Bone marrow (tissue), 2 donors: ENCODE results near the gene AK1.
A peak's percentile ranks its signal among the peaks of the same experiment; 100 is the strongest.

ENCODE experiments used
- DNase-seq, 2 donors: peaks; one replicate each; lab custom pipeline; 2025; lab: John Stamatoyannopoulos, UW

The AK1 gene

DNA sequence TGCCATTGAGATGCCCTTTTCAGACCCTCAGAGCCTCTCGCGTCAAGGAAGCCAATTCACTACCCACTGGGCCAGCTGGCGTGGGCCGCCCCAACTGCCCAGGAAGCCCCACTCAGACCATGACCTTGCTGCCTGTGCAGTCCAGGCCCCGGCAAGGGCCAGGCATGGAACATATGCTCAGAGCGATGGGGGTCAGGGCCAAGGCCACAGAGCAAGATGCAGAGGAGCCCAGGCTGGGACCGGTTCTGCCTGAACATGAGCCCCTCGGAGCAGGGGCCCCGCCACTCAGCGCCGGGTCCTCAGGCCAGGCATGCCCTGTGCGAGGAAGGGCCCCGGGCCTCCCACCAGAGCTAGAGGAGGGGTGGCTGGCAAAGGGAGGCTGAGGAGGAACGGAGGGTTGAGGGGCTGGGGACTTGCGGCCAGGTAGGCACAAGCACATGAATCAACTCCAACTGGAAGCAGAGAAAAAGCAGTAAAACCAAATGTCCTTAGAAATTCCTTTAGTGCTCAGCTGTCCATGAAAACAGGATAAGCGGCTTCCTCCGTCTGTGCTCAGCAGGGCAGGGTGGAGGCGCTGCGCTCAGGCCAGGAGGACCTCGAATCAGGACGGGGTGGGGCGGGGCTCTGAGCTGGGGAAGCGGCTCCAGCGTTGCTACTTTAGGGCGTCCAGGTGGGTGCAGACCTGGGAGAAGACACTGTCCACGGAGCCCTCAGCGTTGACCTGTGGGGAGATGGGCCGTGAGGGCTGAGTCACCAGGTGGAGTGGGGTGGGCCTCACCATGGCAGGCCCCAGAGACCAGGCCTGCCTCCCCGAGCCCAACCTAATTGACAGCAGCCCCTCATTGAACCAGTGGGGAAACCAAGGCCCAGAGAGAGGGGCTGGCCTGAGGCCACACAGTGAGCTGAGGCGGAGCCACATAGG lies 9.9 kb downstream of the AK1 start:
- DNase-seq = no peak

DNA sequence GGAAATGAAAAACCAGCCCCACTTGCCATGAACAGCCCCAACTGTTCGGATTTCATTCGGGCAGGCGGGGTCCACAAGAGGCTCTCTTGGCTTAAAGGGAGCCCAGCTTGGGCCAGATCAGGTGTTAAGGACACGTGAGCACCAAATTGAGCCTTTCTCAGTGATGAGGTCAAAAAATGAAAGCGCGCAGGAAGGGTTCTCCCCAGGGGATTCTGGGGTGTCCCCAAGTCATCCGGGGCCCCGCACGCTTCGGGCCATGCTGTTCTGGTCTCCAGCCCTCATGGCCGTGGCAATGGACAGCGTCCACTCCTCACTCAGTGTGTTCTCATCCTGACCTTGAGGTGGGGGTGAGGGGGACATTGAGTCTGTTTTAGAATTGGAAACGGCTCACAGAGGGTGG lies 10.9 kb downstream of the AK1 start:
- no peak for DNase-seq

DNA sequence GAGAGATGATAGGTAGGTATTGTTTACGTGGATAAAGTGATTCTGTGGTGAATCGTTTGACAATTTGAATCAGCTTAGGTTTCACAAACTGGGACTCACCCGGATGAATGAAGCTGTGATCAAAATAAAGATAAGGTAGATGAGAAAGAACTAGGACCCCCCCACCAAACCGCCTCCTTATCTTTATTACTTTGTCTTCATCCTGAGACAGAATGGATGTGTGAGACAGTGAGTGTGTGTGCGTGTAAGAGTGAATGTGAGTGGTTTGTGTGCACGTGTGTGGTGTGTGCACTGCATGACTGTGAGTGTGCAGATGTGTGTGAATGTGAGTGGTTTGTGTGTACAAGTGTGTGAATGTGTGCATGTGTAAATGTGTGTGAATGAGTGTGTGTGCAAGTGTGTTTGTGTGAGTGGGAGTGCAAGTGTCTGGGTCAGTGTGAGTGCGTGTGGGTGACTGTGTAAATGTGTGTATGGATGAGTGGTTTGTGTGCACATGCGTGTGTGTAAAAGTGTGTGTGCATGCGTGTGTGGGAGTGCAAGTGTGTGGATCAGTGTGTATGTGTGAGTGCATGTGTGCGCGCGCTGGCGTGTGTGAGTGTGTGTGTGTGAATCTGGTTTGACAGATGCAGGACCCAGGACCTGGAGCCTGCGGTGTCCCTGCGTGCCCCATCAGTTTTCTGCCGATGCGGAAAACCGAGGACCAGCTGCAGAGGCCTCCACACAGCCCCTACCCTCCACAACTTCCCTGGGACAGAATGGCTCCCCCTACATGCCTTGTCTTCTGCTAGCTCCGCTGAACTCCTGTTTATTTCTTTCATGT lies 11.6 kb downstream of the AK1 start:
- DNase-seq = peak in 1 of 2 donors; percentile 23

DNA sequence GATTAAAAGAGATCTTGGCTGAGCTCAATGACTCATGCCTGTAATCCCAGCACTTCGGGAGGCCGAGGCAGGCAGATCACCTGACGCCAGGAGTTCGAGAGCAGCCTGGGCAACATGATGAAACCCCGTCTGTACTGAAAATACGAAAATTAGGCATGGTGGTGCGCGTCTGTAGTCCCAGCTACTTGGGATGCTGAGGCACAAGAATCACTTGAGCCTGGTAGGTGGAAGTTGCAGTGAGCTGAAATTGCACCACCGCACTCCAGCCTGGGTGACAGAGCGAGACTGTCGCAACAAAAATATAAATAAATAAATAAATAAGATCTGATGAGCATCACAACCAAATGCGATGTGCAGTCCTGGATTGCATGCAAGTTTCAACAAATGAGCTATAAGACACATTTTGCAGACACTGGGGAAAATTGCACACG lies 14.3 kb downstream of the AK1 start:
- no peak for DNase-seq

DNA sequence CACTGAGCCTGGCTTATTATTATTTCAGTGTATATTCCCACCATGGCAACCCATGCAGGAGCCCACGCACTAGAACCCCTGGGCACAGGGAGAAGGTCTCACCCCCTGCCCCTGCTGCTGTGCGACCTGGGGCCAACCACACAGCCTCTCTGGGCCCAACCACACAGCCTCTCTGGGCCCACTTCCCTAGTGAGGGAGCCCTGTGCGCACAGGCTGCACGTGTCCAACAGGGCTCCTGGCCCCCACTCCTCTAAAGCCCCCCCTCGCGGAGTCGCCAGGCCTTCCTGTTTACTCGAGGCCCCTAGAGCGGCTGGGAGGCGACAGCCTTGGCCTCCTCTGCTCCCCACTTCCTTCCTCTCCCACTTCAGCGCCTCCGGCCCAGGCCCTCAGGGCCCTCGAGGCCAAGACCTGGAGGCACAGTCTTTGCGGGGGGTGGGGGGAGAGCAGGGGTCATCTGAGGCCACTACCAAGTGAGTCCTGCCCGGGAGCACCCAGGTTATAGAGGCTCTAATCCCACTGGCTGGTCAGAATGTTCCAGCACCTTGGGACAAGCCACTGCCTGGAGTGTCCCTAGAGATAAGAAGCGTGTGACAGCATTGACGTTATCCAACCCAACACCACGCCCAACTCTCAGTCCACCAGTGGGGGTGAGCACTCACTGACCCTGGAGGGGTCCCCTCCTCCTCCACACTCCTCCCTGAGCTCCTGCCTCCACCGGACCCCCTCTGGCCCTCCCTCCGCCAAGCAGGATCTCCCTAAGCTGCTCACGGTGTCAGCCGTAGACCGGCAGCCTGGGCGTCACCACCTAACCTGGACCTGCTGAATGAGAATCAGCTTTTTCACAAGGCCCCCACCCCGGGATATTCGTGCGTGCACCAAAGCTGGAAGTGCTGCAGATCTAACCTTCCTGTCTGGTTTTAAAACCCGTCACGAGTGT lies 15.1 kb downstream of the AK1 start:
- DNase-seq = peak; percentile 33 to 96

DNA sequence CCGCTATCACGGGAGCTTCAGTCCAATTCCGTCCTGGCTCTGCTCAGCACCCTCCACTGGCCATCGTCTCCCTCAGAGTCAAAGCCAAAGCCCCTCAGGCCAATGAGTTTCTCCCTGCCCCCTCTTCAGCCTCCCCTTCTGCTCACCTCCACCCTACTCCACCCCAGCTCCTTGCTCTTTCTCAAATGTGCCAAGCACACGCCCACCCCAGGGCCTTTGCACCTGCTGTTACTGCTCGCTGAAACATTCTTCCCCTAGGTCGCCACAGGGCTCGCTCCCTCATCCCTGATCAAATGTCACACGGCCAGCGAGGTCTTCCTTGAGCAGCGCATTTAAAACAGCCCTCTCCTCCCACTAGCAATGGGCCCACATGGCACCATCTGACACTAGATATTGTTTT lies 16.7 kb downstream of the AK1 start:
- DNase-seq = no peak

DNA sequence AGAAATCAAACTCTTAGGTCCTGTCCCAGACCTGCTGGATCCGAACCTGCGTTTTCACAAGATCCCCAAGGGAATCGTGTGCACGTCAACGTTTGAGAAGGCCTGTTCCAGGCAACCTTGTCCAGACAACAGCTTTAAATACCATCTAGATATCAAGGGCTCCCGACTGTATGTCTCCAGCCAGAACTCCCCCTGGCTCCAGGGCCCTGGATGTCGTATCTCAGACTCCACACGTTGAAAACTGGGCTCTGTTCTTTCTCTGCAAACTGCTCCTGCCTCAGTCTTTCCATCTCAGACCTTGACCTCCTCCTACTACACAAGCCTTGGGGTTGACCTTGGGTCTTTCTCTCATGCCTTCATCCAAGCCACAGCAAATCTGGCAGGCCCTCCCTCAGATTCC lies 17.2 kb downstream of the AK1 start:
- no peak for DNase-seq

DNA sequence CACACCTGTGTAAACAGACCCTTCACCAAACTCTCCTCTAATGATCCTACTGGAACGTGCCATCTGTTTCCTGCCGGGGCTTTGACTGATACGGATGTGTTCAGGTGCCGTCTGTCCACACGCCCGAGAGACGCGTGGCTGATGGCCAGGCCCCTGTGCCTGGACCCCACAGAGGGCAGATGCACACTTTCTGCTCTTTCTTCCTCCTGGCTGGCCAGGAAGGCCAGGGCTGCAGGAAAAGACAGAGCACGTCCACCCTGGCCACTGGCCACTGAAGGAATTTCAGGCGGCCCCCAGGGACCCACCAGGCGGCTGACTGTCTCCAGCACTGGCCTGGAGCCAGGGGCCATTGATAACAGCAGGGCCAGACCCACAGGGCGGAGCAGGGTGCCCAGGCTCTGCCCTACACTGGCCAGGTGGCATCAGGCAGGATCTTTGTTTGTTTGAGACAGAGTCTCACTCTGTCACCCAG lies 19.4 kb downstream of the AK1 start:
- no peak for DNase-seq

DNA sequence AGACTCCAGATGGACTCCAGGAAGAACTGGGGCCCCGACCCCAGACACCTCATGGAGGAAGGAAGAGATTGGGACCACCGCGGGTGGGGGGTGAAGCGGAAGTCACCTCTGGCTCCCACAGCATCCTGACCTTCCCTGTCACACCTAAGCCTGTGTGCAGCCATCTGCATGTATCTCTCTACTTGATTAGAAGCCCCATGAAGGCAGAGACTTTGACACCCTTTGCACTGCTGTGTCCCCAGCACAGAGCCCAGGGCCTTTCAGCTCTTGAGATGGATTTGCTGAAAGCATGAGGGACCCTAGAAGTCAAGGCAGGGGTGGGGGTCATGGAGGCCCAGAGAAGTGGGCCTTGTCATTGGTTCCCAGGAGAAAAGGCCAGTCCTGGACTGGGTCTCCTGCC lies 20.2 kb downstream of the AK1 start:
- DNase-seq = no peak

DNA sequence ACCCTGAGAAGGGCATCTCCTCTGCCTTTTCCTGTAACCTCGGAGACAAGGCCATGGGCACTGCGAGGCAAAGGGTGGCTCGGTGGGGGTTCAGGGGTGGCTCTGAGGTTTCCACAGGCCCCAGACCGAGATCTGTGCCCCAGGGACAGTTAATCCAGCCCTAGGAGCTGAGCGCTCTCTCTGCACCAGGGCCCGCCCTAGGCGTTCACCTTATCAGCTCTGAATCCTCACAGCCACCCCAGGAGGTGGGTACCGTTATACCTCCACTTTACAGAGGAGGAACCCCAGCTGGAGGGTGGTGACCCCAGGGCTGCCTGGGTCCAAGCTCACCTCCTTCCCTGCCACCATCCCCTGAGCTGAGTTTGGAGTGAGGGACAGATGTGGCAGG lies 20.8 kb downstream of the AK1 start:
- DNase-seq = no peak

DNA sequence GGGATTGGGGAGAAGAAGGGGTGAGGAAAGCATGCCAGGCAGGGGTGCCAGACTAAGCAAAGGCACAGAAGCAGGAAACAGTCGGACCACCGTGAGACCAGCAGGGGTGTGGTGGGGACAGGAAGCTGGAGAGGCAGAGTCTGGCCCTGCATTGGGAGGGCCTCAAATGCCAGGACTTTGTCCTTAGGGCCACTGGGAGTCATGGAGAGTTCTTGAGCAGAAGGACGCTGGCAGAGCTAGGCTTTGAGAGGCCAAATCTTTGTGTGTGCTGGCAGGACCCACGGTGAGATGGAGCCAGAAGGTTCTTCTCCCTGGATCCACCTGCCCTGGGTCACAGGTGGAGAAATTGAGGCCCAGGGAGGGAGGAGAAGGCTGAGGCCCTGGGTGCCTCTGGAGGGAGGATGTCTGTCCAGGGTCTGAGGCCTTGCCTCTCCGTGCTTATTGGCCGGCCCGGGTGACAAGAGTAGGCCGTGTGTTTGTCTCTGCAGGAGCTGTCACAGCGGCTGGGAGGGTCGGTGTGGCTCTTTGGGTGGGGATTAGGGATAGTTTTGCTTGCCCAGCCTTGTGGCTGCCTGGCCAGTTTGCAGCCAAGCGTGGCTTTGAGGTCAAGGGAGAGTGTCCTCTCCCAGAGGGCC lies 21.3 kb downstream of the AK1 start:
- no peak for DNase-seq

DNA sequence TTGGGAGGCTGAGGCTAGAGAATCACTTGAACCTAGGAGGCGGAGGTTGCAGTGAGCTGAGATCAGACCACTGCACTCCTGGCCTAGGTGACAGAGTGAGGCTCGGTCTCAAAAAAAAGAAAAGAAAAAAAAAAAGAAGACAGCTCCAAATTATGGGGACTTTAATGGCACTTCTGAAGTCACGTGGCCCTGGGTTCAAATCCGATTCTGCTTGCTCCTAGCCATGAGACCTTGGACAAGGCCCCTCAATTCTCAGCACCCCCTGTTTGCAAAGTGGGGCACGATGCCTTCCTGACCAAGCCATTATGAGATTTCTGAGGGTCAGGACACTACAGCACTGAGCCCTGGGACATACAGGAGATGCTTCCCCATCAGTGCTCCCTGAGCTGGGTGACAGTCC lies 22.0 kb downstream of the AK1 start:
- no peak for DNase-seq

DNA sequence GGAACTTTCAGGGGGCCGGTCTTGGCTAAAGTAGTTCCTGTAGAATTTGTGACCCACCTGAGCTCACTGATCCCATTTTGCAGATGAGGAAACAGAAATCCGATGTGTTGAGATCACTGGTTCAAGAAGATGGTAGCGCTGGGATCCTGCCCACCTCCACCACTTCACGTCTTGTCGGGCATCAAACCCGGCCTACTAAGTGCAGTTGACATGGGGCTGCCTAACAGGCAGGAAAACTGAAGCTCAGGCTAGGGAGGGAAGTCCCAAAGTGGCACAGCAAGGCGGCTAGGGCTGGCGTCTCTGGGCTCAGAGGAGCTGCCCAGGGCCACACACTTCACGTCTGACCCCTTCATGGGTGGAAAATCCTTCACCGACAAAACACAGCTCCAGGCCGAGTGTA lies 22.5 kb downstream of the AK1 start:
- DNase-seq = no peak

DNA sequence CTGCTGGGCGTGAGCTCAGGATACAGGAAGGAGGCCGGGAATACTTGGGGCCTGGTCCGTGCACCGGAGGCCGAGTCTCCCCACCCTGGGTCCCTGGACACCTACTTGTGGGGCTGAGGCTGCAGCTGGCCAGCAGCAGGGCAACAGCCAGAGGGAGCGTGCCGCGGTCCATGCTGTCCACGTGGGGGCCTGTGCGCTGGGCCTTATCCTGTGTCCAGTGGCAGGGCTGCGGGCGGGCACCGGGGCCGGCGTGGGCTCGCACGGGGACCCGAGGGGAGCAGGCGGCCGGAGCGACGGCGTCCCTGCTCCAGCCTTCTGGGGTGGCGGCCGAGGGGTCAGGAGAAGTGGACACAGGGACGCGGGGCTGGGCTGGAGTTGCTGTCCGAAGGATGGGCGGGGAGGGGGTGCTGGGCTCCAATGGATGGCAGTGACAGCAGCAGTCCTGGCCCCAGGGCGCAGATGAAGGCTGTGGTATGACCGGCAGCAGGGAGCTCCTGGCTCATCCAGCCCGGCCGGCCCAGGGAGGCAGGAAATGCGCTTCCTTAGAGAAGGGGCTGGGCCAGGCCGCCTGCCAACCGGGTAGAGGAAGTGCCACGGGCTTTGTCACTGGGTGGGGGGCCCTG lies 23.2 kb downstream of the AK1 start, which contains the start of gene ENG:
TSS of gene ENG (minus strand) at position 475 of the 623 bp plus-strand sequence. CDS start at position 172, 303 bp downstream.
- no peak for DNase-seq

DNA sequence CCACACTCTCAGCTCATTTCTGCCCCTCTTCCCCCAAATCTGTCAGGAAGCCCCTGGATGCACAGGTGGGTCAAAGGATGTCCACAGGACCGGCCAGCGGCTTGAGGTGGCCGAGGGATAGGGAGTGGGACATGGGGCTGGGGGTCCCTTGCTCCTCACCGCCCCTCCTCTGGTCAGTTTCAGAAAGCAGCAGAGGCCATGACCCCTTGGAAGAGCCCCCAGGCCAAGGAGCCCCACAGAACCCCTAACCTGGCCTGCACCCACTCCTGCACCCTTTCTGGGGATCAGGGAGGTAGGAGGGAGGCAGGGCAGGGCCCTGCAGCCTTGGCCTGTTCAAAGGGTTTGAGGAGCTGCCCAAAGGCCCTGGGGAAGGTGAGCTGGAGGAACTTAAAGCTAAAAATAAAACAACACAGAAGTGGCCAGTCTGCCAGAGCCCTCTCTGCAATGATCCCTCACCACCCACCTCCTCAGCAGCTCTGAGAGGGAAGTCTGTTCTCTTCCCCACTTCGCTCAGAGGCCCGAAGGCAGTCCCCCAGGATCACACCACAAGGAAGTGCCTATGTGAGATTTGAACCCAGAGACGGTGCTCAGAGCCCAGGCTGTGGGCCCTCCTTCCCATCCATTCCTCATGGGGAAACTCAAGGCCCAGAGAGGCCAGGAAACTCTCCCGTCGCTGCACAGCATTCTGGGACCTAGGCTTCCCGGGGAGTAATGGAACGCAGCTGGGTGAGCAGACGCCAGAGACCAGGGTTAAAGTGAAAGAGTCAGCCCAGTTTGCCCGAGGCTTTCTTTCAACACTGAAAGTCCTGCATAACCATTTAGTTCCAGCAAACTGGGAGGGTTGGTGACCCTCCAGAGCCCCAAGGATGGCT lies 23.9 kb downstream of the AK1 start:
- DNase-seq = no peak

DNA sequence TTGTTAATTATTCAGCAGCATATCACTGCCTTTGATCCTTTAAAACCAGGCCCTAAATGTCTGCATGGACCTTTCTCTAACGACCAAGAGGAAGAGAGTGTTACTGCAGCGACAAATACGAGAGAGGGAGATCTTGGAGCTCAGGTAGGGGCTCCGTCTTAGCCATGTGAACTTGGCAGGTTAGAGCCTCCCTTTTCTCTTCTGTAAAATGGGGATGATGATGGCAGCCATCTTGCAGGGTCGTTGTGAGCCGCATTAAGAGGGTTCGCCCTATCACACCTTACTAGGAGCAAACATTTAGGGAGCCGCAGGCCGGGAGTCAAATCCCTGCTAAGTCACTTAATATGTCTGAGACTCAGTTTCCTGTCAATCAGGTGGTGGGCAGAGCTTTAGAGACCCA lies 24.6 kb downstream of the AK1 start:
- no peak for DNase-seq

DNA sequence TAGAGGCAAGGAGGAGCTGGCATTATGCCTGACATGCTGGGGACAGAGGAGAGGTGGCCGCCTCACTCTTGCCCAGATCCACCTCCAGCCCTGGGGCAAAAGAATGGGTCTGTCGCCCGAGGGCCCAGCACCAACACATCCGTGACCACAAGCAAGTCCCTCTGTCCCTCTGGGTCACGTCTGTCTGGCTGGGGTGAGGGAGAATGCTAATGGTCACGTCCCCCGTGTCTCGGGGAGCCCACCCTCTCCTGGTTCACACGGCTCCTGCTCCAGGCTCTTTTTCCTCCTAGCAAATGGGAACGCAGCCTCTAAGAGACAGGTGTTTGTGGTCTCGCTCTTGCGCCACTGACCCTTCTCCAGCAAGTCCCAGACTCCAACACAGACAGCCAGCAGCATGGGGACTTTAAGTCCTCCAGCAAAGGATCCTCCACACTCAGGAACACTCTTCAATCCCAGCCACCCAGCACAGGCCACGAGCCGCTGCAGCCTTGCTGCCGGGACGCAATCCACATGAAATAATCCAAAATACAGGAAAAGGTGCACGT lies 27.1 kb downstream of the AK1 start:
- no peak for DNase-seq

DNA sequence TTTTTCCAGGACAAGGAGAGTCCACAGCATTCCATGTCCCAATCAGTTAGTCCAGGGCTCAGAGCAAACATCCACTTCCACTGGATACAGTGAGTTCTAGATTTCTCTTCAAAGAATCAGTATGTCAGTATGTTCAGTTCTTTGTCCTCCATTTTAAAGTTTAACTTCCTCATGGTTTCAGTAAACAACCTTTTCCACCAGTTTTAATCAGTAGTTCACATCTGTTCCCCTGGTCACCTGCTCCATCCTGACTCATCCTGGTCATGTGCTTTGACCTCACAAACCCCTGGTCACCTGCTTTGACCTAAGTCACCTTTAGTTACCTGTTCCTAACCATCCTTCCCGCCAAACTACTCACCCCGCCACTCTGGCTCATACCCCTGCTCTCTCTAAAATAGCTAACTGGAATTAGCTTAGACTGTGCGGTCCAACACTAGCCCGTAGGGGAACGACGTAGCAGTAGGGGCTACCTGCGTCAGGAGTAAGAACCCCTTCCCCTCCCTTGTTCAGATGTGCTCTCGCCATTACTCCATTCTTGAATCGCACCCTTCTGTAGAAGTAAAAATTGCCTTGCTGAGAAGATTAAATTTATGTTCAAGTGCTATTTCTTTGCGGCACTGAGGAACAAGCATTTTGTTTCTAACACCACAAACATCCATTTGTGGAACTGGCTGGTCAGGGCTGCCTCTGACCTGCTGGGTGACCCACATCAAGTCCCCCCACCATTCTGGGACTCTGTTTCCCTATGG lies 28.5 kb downstream of the AK1 start:
- DNase-seq = no peak
